ENCODE results near the gene UNC119. TPM values are rescaled to one million over a fixed set of nuclear protein-coding genes. Genes with fewer than 3 reads are reported as not detected.
"Not testable (repeated sequence)": the region's sequence is repeated elsewhere in the genome, so short reads cannot be mapped to it uniquely, and the experiment has no call there.

The UNC119 gene
- total RNA-seq, 2 experiments from 2014 or later: 35.9 to 48.7 TPM

- H3K36me3 Mint-ChIP-seq (ENCODE audit: low read depth): no peaks in the 10 kb centered on the region
- intact Hi-C loops (cut with DNase I, micrococcal nuclease): no loop called here
- CTCF ChIA-PET: interaction anchor here (0.5 kb wide), 1 partner anchor 154 kb away, joined by 3 read pairs; no protein-coding TSS in a partner anchor
Measured at GRCh38 chr17:28530250-28530649, 22.2 kb downstream of the UNC119 start.

DNA sequence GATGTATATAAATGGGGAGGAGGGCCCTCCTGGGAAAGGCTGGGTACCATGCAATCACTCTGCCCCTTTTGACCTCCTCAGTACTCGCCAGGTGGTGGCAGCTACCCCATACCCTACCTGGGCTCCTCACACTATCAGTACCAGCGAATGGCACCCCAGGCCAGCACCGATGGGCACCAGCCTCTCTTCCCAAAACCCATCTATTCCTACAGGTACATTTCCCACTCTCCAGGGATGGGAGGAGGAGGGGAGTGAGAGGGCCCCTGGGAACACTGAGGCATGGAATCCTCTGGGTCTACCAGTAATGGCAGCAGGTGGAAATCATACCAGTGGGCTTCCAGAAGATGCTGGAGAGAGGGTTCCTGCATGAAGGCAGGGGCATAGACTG, 23.4 kb downstream of the UNC119 start:
- H3K4me3 Mint-ChIP-seq: no peak overlapping the region
- no peaks in the 10 kb centered on the region for H3K27me3 Mint-ChIP-seq
- H3K27ac Mint-ChIP-seq: no peak overlapping the region
- H3K36me3 Mint-ChIP-seq (ENCODE audit: low read depth): no peaks in the 10 kb centered on the region
- intact Hi-C loops (cut with DNase I, micrococcal nuclease): no loop called here
- ATAC-seq (no peak), DNase-seq (no peak)
- H3K9me3 Mint-ChIP-seq (ENCODE audit: low read depth): no peaks in the 10 kb centered on the region
- H3K4me1 Mint-ChIP-seq: no peaks in the 10 kb centered on the region
- POLR2A ChIA-PET: no interaction called here
- CTCF ChIA-PET: interaction anchor here (0.7 kb wide), 1 partner anchor 94 kb away, joined by 3 read pairs; no protein-coding TSS in a partner anchor

More at GRCh38 chr17:28530250-28530649, 22.2 kb downstream of the UNC119 start:
- Mint-ChIP-seq H3K27ac (no peak overlapping the region), H3K4me1 (no peaks in the 10 kb centered on the region), H3K27me3 (no peaks in the 10 kb centered on the region), H3K4me3 (no peak overlapping the region), H3K9me3 (ENCODE audit: low read depth) (no peaks in the 10 kb centered on the region)
- ATAC-seq (no peak), DNase-seq (no peak)
- POLR2A ChIA-PET: no interaction called here

GRCh38 chr17:28528327-28529012, 24.0 kb downstream of the UNC119 start:
- CTCF ChIA-PET: interaction anchor here (0.9 kb wide), 1 partner anchor 15 kb away, joined by 3 read pairs; no protein-coding TSS in a partner anchor
- POLR2A ChIA-PET: no interaction called here
- no peaks in the 10 kb centered on the region for H3K36me3 Mint-ChIP-seq (ENCODE audit: low read depth)
- no peak for ATAC-seq
- intact Hi-C loops (cut with DNase I, micrococcal nuclease): no loop called here
- no peaks in the 10 kb centered on the region for H3K9me3 Mint-ChIP-seq (ENCODE audit: low read depth)
- H3K27me3 Mint-ChIP-seq: no peaks in the 10 kb centered on the region
- no peaks in the 10 kb centered on the region for H3K4me1 Mint-ChIP-seq
- no peak overlapping the region for H3K27ac Mint-ChIP-seq
- DNase-seq: no peak
- no peak overlapping the region for H3K4me3 Mint-ChIP-seq

GRCh38 chr17:28527859-28528258, 24.6 kb downstream of the UNC119 start:
- H3K4me3 Mint-ChIP-seq: no peak overlapping the region
- H3K4me1 Mint-ChIP-seq: no peaks in the 10 kb centered on the region
- ChIA-PET CTCF (interaction anchor here (0.9 to 1.0 kb wide), 2 partner anchors 16 to 72 kb away, joined by 3 to 4 read pairs; no protein-coding TSS in a partner anchor), POLR2A (no interaction called here)
- H3K9me3 Mint-ChIP-seq (ENCODE audit: low read depth): no peaks in the 10 kb centered on the region
- DNase-seq: no peak
- H3K27me3 Mint-ChIP-seq: no peaks in the 10 kb centered on the region
- H3K36me3 Mint-ChIP-seq (ENCODE audit: low read depth): no peaks in the 10 kb centered on the region
- intact Hi-C loops (cut with DNase I, micrococcal nuclease): no loop called here
- no peak for ATAC-seq
- no peak overlapping the region for H3K27ac Mint-ChIP-seq

DNA sequence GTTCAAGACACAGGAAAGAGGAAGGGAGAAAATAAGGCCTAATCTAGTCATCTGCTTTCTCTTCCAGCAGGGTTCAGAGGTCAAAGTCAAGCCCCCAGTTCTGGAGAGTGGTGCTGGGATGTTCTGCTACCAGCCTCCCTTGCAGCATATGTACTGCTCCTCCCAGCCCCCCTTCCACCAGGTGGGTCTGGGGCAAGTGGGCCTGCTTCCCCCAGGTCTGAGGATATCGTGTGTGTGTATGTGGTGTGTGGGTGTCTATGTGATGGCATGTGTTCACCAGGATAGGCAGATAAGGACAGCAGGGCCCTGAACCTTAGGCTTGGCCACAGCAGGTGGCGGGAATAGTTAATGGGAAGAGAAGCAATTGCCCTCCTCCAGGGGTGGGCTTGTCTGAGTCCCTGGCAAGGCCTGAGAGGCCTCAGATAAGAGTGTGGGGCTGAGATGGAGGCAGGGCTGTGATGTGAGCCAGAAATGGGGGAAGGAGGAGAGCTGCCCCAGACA, 25.2 kb downstream of the UNC119 start:
- ChIA-PET POLR2A (no interaction called here), CTCF (interaction anchor here (1.0 kb wide), 1 partner anchor 72 kb away, joined by 4 read pairs; no protein-coding TSS in a partner anchor)
- Mint-ChIP-seq H3K4me3 (no peak overlapping the region), H3K27ac (no peak overlapping the region), H3K36me3 (ENCODE audit: low read depth) (no peaks in the 10 kb centered on the region), H3K9me3 (ENCODE audit: low read depth) (no peaks in the 10 kb centered on the region), H3K4me1 (no peaks in the 10 kb centered on the region), H3K27me3 (no peaks in the 10 kb centered on the region)
- no peak for DNase-seq
- intact Hi-C loops (cut with DNase I, micrococcal nuclease): no loop called here
- ATAC-seq: no peak

DNA sequence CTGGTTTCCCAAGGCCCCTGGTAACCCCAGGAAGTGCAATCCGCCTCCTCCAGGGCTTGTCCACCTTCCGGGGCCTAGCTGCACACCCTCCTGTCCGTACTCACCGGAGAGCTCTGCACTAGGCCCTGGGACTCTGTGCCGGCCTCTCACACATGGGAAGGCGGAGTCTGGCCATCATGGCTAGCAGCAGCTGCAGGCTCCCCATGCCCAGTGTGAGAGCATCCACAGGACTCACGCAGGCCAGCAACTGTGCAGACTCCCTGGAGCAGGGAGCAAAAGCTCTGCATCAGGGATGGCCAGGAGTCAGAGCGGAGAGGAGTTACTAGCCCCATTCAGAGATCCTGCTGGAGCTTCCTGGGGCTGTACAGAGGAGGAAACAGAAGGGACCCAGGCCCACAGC, 26.0 kb downstream of the UNC119 start:
- ATAC-seq: no peak
- ChIA-PET POLR2A (no interaction called here), CTCF (interaction anchor here (0.6 kb wide), 1 partner anchor 769 kb away, joined by 4 read pairs; no protein-coding TSS in a partner anchor)
- Mint-ChIP-seq H3K4me3 (no peak overlapping the region), H3K9me3 (ENCODE audit: low read depth) (no peaks in the 10 kb centered on the region), H3K4me1 (no peaks in the 10 kb centered on the region), H3K27me3 (no peaks in the 10 kb centered on the region), H3K36me3 (ENCODE audit: low read depth) (no peaks in the 10 kb centered on the region), H3K27ac (no peak overlapping the region)
- DNase-seq: no peak
- intact Hi-C loops (cut with DNase I, micrococcal nuclease): no loop called here

DNA sequence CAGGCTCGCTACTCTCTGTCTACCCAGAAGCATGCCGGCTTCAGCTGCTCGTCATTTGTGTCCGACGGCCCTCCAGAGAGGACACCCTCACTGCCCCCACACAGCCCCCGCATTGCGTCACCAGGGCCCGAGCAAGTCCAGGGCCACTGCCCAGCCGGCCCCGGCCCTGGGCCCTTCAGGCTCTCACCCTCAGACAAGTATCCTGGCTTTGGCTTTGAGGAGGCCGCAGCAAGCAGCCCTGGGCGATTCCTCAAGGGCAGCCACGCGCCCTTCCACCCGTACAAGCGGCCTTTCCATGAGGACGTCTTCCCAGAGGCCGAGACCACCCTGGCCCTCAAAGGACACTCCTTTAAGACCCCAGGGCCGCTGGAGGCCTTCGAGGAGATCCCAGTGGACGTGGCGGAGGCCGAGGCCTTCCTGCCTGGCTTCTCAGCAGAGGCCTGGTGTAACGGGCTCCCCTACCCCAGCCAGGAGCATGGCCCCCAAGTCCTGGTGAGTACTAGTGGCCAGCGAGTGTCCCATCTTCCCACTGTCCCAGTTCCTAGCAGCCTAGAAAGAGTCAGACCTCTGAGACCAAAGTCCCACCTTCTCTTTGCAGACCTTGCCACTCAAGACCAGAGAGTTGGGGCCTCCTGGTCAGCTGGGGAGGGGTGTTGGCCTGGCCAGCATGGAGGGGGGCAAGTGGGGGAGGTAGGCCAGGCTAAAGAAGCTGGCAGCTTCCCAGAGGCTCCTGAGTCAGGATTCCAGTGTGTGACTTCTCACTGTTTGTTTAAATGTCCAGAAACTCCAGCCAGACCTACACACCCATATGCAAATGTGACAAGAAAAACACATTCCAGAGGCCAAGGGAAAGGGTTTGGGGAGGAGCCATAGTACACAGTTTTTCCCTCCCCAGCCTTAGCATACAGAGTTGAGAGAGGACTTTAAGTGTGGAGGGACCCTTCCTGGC, 27.7 kb downstream of the UNC119 start:
- Mint-ChIP-seq H3K4me1 (no peaks in the 10 kb centered on the region), H3K9me3 (ENCODE audit: low read depth) (no peaks in the 10 kb centered on the region), H3K4me3 (no peak overlapping the region), H3K27ac (no peak overlapping the region), H3K36me3 (ENCODE audit: low read depth) (no peaks in the 10 kb centered on the region), H3K27me3 (no peaks in the 10 kb centered on the region)
- POLR2A ChIA-PET: no interaction called here
- intact Hi-C loops (cut with DNase I, micrococcal nuclease): no loop called here
- ATAC-seq: no peak
- CTCF ChIA-PET: no interaction called here
- no peak for DNase-seq

GRCh38 chr17:28523876-28524275, 28.5 kb downstream of the UNC119 start:
- H3K36me3 Mint-ChIP-seq (ENCODE audit: low read depth): no peaks in the 10 kb centered on the region
- H3K27me3 Mint-ChIP-seq: no peaks in the 10 kb centered on the region
- POLR2A ChIA-PET: no interaction called here
- no peak overlapping the region for H3K4me3 Mint-ChIP-seq
- H3K9me3 Mint-ChIP-seq (ENCODE audit: low read depth): no peaks in the 10 kb centered on the region
- DNase-seq (no peak), ATAC-seq (no peak)
- CTCF ChIA-PET: no interaction called here
- intact Hi-C loops (cut with DNase I, micrococcal nuclease): no loop called here
- H3K27ac Mint-ChIP-seq: no peak overlapping the region
- H3K4me1 Mint-ChIP-seq: no peaks in the 10 kb centered on the region

DNA sequence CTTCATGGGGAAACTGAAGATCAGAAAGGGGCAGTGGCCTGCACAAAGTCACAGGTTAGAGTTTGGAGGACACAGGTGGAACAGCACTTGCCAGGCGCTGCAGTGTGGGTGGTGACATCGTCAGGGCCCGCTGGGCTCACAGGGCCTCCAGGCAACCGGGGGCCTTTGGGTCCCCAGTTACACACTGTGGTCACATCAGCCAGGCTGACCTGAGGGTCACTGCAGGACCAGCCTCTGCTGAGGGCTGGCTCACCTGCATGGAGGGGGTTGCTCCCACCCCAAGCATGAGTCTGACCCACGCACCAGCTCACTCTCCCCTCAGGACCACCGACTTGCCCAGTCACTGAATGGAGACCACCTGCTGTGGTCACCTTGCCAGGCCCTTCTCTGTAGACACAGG, 29.2 kb downstream of the UNC119 start:
- no peak overlapping the region for H3K4me3 Mint-ChIP-seq
- DNase-seq (no peak), ATAC-seq (no peak)
- intact Hi-C loops (cut with DNase I, micrococcal nuclease): no loop called here
- H3K27ac Mint-ChIP-seq: no peak overlapping the region
- H3K9me3 Mint-ChIP-seq (ENCODE audit: low read depth): no peaks in the 10 kb centered on the region
- ChIA-PET POLR2A (no interaction called here), CTCF (no interaction called here)
- H3K4me1 Mint-ChIP-seq: no peaks in the 10 kb centered on the region
- H3K36me3 Mint-ChIP-seq (ENCODE audit: low read depth): no peaks in the 10 kb centered on the region
- H3K27me3 Mint-ChIP-seq: no peaks in the 10 kb centered on the region

- POLR2A ChIA-PET; H3K4me1 Mint-ChIP-seq; H3K4me3 Mint-ChIP-seq; H3K36me3 Mint-ChIP-seq (ENCODE audit: low read depth); ATAC-seq; H3K9me3 Mint-ChIP-seq (ENCODE audit: low read depth); DNase-seq; intact Hi-C loops (cut with DNase I, micrococcal nuclease); H3K27ac Mint-ChIP-seq; H3K27me3 Mint-ChIP-seq; CTCF ChIA-PET: not testable (repeated sequence)
Measured at GRCh38 chr17:28522281-28522680, 30.1 kb downstream of the UNC119 start.

DNA sequence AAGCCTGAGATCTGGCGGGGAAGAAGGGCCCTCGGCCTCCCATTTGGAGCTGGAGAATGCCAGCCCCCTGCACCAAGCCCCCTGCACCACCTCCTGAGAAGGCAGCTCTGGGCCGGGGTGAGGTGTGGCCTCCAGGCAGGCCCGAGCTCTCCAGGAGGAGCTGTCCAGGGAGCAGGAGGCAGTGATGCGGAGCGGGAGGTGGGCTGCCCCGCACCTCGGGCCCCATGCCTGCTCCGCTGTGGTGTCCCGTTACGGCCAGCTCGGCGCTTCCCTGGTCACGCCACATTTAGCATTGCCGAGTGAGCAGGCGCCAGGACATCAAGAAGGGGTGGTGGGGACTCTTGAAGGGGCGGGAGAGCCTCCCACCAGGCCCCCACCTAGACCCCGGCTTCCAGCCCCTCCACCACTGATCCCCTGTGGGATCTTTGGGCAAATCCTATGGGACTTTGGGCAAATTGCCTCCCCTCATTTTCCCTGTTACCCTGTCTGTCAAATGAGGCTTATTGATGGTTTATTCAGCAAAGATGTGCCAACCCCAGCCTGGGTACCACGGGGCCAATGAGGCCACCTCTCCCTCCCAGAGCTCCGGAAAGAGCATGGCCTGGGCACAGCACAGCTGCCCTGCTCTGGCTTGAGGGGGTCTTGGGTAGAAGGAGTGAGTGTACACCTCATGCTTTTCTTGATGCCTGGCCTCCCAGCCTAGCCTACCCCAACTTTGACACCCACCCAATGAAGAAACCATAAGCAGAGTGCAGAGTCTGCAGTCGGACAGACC, 30.9 kb downstream of the UNC119 start:
- ChIA-PET CTCF (interaction anchor here (0.6 kb wide), 2 partner anchors 26 to 28 kb away, joined by 3 to 4 read pairs; no protein-coding TSS in a partner anchor), POLR2A (no interaction called here)
- Mint-ChIP-seq H3K4me3 (no peak overlapping the region), H3K9me3 (ENCODE audit: low read depth) (no peaks in the 10 kb centered on the region), H3K27ac (no peak overlapping the region), H3K36me3 (ENCODE audit: low read depth) (no peaks in the 10 kb centered on the region), H3K4me1 (no peaks in the 10 kb centered on the region), H3K27me3 (no peaks in the 10 kb centered on the region)
- ATAC-seq (no peak), DNase-seq (no peak)
- intact Hi-C loops (cut with DNase I, micrococcal nuclease): no loop called here

Data from activated CD4-positive, alpha-beta T cell treated with anti-CD3 and anti-CD28 coated beads for 36 hours (primary cell).